HG03460 (cell line): Measurements from ENCODE around the gene ZNF337.
"Not testable (repeated sequence)": the region's sequence is repeated elsewhere in the genome, so short reads cannot be mapped to it uniquely, and the experiment has no call there.

Source experiments
- ATAC-seq: cut with Tn5 transposase; IDR thresholded peaks from one replicate; pipeline ENCODE4 v1.9.1; 2021; ENCODE audit not compliant: unreplicated experiment

Gene ZNF337

GRCh38 chr20:25630615-25631014, 66.0 kb downstream of the ZNF337 start:
- not testable (repeated sequence) for ATAC-seq

- no peak for ATAC-seq
These were observed 66.7 kb downstream of the ZNF337 start for GRCh38 chr20:25629816-25630499.

GRCh38 chr20:25626779-25627178, 69.9 kb downstream of the ZNF337 start:
- no peak for ATAC-seq

GRCh38 chr20:25624500-25624939, 72.1 kb downstream of the ZNF337 start:
- no peak for ATAC-seq
